SK-N-SH treated with all-trans-retinoic acid at 6 μM for 48 hours (cell line): ENCODE data around the gene CDCA7L.

Experiments used
- ARNTL ChIP-seq: fragments of 450-650 bp; formaldehyde crosslinking; IDR thresholded peaks from 2 replicates; pipeline ENCODE4 v1.5.0; 2020; ENCODE audit warnings: low read depth, mild to moderate bottlenecking, moderate library complexity, borderline replicate concordance
- OSR1 ChIP-seq: fragments of 250-450 bp; sonication (Bioruptor Pico); IDR thresholded peaks from 2 replicates; pipeline ENCODE4 v1.8.0; 2022; ENCODE audit warnings: moderate library complexity, mild to moderate bottlenecking, inconsistent platforms
- TCF4 ChIP-seq: fragments of 250-450 bp; sonication (Bioruptor Pico); IDR thresholded peaks from 2 replicates; pipeline ENCODE4 v1.8.0; 2021; ENCODE audit warnings: mild to moderate bottlenecking, moderate library complexity, borderline replicate concordance
- ZNF565 ChIP-seq: fragments of 450-650 bp; formaldehyde crosslinking; conservative IDR thresholded peaks from 2 replicates; pipeline ENCODE4 v1.5.0; 2020; ENCODE audit warnings: low read depth, mild to moderate bottlenecking, moderate library complexity
- ZNF70 ChIP-seq: fragments of 450-650 bp; formaldehyde crosslinking; IDR thresholded peaks from 2 replicates; pipeline ENCODE4 v1.5.0; 2020; ENCODE audit warnings: mild to moderate bottlenecking, moderate library complexity

- no peak for TF ChIP-seq OSR1
- no peak for TF ChIP-seq ARNTL (CRISPR knock-in tag)
- no peak for TF ChIP-seq ZNF565 (CRISPR knock-in tag)
- no peak for TF ChIP-seq ZNF70
- no peak for TF ChIP-seq TCF4 (CRISPR knock-in tag)
Measured at GRCh38 chr7:21965291-21965690, 19.6 kb upstream of the CDCA7L start.
